HUES48 (cell line): ENCODE measurements around the gene BCAS3.

ENCODE experiments used
- H3K27ac ChIP-seq: one replicate; pipeline ENCODE4 v1.7.0; 2013; ENCODE audit warnings: low read depth, low read length, inconsistent platforms
- H3K27me3 ChIP-seq: 2 replicates; pipeline ENCODE4 v1.6.1; 2013; ENCODE audit warnings: mild to moderate bottlenecking, low read length; ENCODE audit not compliant: control insufficient read depth, insufficient read depth
- H3K36me3 ChIP-seq: 2 replicates; pipeline ENCODE4 v1.6.1; 2013; ENCODE audit warnings: low read length; ENCODE audit not compliant: control insufficient read depth, insufficient read depth
- H3K4me1 ChIP-seq: 2 replicates; pipeline ENCODE4 v1.6.1; 2013; ENCODE audit warnings: mild to moderate bottlenecking, low read length; ENCODE audit not compliant: control insufficient read depth, insufficient read depth
- H3K4me3 ChIP-seq: 2 replicates; pipeline ENCODE4 v1.5.1; 2013; ENCODE audit warnings: mild to moderate bottlenecking, low read depth, low read length
- H3K9ac ChIP-seq: 2 replicates; pipeline ENCODE4 v1.6.1; 2013; ENCODE audit warnings: mild to moderate bottlenecking, low read depth, low read length, moderate library complexity
- H3K9me3 ChIP-seq: 2 replicates; pipeline ENCODE4 v1.6.1; 2013; ENCODE audit warnings: low read length; ENCODE audit not compliant: control insufficient read depth, insufficient read depth

Gene BCAS3

GRCh38 chr17:61408151-61409041, 730.7 kb downstream of the BCAS3 start:
- H3K36me3 ChIP-seq, result no peaks in the 10 kb centered on the region
- peaks cover 100% of the 10 kb centered on the region for H3K27me3 ChIP-seq
- no peak overlapping the region for H3K4me3 ChIP-seq
- H3K9me3 ChIP-seq, result no peaks in the 10 kb centered on the region
- no peak overlapping the region for H3K27ac ChIP-seq
- H3K9ac ChIP-seq, result no peak overlapping the region
- peaks cover 7% of the 10 kb centered on the region for H3K4me1 ChIP-seq

- Histone ChIP-seq H3K9ac (no peak overlapping the region), H3K27ac (no peak overlapping the region), H3K27me3 (peaks cover 100% of the 10 kb centered on the region)
These were observed 731.9 kb downstream of the BCAS3 start for GRCh38 chr17:61409301-61410112.

DNA sequence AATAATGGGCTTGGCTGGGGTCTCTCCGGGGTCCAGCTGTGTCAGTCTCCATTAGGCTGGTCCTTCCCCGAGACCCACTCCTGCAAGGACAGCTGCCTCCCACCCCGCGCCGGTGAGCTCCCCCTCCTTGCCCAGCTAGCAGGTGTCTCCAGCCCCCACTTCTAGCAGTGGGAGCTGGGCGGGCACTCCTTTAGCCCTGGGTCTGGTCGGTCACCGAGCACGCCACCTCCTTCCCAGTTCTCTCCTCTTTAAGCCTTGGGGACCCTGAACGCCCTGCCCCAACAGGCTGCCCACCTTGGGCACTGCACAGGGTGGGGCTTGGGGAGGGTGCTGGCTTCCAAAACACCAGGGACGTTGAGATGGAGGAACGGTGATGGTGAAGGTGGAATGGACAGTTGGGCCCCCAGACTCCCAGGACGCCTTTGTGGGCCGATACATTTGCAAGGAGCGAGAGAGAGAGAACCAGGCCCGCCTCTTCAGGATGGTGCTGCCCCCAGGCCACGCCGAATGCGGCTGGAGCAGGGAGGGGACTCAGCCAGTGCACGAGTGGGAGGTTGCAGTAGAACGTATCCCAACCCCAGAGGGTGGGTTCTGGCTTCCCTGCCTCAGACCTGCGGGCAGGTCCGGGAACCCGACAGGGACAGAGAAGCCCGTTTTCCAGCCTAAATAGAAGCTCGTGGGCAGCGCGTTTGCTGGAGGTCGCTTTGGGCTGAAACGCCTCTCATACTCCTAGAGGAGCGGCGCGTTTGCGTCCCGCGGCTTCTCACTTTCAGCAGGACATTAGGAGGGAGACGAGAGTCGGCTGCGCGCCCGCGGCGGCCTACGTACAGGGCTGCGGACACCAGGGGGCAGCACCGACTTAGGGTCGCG, 732.7 kb downstream of the BCAS3 start:
- H3K27me3 ChIP-seq, result peaks cover 100% of the 10 kb centered on the region
- H3K4me1 ChIP-seq, result peaks cover 9% of the 10 kb centered on the region
- H3K4me3 ChIP-seq, result peak overlapping the region; percentile 71; the same call in 1 of the 2 replicates
- H3K36me3 ChIP-seq, result no peaks in the 10 kb centered on the region
- no peak overlapping the region for H3K27ac ChIP-seq
- H3K9me3 ChIP-seq, result no peaks in the 10 kb centered on the region
- H3K9ac ChIP-seq, result no peak overlapping the region

More at GRCh38 chr17:61409301-61410112, 731.9 kb downstream of the BCAS3 start:
- no peaks in the 10 kb centered on the region for H3K36me3 ChIP-seq
- H3K9me3 ChIP-seq, result no peaks in the 10 kb centered on the region
- H3K4me1 ChIP-seq, result peaks cover 9% of the 10 kb centered on the region
- H3K4me3 ChIP-seq, result no peak overlapping the region

GRCh38 chr17:61411011-61411260, 733.3 kb downstream of the BCAS3 start:
- Histone ChIP-seq H3K4me3 (peak overlapping the region; percentile 71), H3K27ac (no peak overlapping the region), H3K27me3 (peaks cover 100% of the 10 kb centered on the region), H3K4me1 (peaks cover 9% of the 10 kb centered on the region), H3K36me3 (no peaks in the 10 kb centered on the region), H3K9ac (no peak overlapping the region), H3K9me3 (no peaks in the 10 kb centered on the region)

DNA sequence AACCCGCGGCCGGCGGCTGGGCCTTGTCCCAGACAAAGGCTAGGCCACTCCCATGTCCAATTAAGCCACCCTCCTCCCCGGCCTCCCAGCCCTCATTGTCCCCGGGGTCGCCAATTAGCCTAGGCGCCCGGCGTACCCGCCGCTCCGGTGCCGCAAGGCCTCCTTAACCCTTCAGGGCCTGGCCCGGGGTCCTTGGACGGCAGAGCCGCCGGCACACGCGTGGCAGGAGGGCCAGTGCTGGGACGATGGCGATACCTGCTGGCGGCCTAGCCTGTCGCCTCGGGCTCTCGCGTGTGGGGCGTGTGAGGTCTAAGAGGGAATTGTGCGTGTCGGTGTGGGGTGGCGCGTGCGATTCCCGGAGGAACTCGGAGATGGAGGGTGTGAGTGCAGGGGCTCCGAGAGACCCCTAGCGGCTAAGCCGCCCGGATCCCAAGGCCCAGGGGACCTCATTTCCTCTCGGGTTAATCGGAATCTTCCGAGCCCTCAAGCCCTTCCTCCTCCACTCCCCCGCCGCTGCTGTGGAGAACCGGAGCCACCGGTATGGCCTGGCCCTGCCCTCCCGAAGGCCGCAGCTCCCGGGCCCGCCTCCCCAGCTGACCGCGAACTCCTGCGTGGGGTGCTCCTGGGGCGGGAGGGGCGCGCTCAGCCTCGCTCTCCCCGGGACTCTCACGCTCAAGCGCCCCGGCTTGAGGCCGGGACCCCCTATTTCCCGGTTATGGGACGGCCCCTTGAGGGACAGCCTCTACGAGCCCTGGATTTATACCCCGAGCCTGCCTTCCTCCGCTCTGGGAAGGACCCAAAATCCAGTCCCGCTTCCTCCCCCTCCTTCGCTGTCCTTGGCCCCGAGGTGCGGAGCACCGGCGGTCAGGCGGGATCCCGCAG, 733.9 kb downstream of the BCAS3 start:
- Histone ChIP-seq H3K27ac (no peak overlapping the region), H3K9ac (peak overlapping the region; percentile 19; the same call in 1 of the 2 replicates), H3K4me3 (peak overlapping the region; percentile 71), H3K27me3 (peaks cover 100% of the 10 kb centered on the region), H3K36me3 (no peaks in the 10 kb centered on the region), H3K9me3 (no peaks in the 10 kb centered on the region), H3K4me1 (peaks cover 9% of the 10 kb centered on the region)

- Histone ChIP-seq H3K36me3 (no peaks in the 10 kb centered on the region), H3K9me3 (no peaks in the 10 kb centered on the region), H3K9ac (peak overlapping the region; percentile 47; the same call in 1 of the 2 replicates), H3K27ac (no peak overlapping the region), H3K27me3 (peaks cover 99% of the 10 kb centered on the region), H3K4me3 (peak overlapping the region; percentile 71), H3K4me1 (peaks cover 9% of the 10 kb centered on the region)
These were observed 734.6 kb downstream of the BCAS3 start for GRCh38 chr17:61412143-61412859.

GRCh38 chr17:61412860-61413660, 735.4 kb downstream of the BCAS3 start:
- no peaks in the 10 kb centered on the region for H3K36me3 ChIP-seq
- peaks cover 95% of the 10 kb centered on the region for H3K27me3 ChIP-seq
- H3K4me3 ChIP-seq, result peak overlapping the region; percentile 71
- no peaks in the 10 kb centered on the region for H3K9me3 ChIP-seq
- H3K9ac ChIP-seq, result 0 out of 2 replicates have a peak overlapping the region, but pooled peaks have one; percentile 47
- H3K27ac ChIP-seq, result no peak overlapping the region
- peaks cover 9% of the 10 kb centered on the region for H3K4me1 ChIP-seq

DNA sequence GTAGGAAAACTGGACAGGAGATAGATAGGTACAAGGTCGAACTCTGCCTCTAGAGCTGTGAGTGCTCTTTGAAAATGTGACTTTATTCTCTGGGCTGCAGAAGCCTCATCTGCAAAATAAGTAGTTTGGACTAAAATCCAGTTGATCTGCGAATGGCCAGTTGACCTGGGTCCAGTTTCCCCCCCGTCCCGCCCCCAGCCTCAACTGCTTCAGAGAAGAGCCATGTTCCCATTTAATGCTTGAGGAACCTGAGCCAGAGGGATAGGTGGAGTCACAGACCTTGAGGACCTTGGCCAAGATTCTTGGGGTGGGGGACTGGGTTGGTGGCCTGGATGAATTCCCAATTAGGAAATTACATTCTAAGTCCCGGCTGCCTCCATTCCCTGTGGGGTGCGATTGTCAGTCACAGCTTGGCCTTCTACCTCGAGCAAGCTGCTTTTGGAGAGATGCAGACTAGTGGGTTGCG, 736.0 kb downstream of the BCAS3 start:
- H3K27ac ChIP-seq, result no peak overlapping the region
- no peak overlapping the region; the same call in 1 of the 2 replicates for H3K4me3 ChIP-seq
- peaks cover 88% of the 10 kb centered on the region for H3K27me3 ChIP-seq
- H3K36me3 ChIP-seq, result no peaks in the 10 kb centered on the region
- peaks cover 9% of the 10 kb centered on the region for H3K4me1 ChIP-seq
- no peaks in the 10 kb centered on the region for H3K9me3 ChIP-seq
- H3K9ac ChIP-seq, result no peak overlapping the region
